Measurements from ENCODE around the gene GTF2A2. TPM values are rescaled to one million over a fixed set of nuclear protein-coding genes. Genes with fewer than 3 reads are reported as not detected.

GTF2A2 gene
- total and polyA plus RNA-seq, 2 donors (not counting 1 experiment from before 2014, with no cell fraction given) = 39.7 to 60.0 TPM

- H3K27ac ChIP-seq (ENCODE audit: low read length in 2 of 2) = no peak overlapping the region
- no peak overlapping the region for H2AFZ ChIP-seq (ENCODE audit: insufficient read depth, low read depth, low read length, poor library complexity, severe bottlenecking)
- no peaks in the 10 kb centered on the region for H4K20me1 ChIP-seq (ENCODE audit: control insufficient read depth, insufficient read depth, low read length, poor library complexity, severe bottlenecking)
- no peak overlapping the region for H3K4me3 ChIP-seq (ENCODE audit: control extremely low read depth in 1 of 5, extremely low read depth in 1 of 5, insufficient read depth in 1 of 5, low read depth in 2 of 5, low read length in 4 of 5)
- 94% methylated on average over 3 of the region's 3 CpGs for WGBS (ENCODE audit: insufficient coverage)
- H3K79me2 ChIP-seq (ENCODE audit: control insufficient read depth, insufficient read depth, low read length) = no peaks in the 10 kb centered on the region
- H3K36me3 ChIP-seq (replicated peaks in 1 of 2; ENCODE audit: control extremely low read depth in 1 of 2, control insufficient read depth in 1 of 2, extremely low read depth in 1 of 2, insufficient read depth in 2 of 2, low read length in 1 of 2) = no peaks in the 10 kb centered on the region
- ATAC-seq (ENCODE audit: low read depth) (no peak), DNase-seq (no peak)
- H3K9ac ChIP-seq (ENCODE audit: low read length) = no peak overlapping the region
- POLR2A ChIA-PET = no interaction called here
- Mint-ChIP-seq H3K9me3 (ENCODE audit: insufficient read depth) (no peaks in the 10 kb centered on the region), H3K27me3 (peaks cover 10% of the 10 kb centered on the region), H3K4me3 (no peak overlapping the region), H3K4me1 (peaks cover 6% of the 10 kb centered on the region), H3K27ac (no peak overlapping the region)
- intact Hi-C loops (cut with micrococcal nuclease) = no loop called here
- H3K4me1 ChIP-seq (ENCODE audit: control insufficient read depth in 2 of 2, insufficient read depth in 2 of 2, low read length in 2 of 2) = no peaks in the 10 kb centered on the region
- H3K27me3 ChIP-seq (replicated peaks in 1 of 4; ENCODE audit: control extremely low read depth in 1 of 4, control insufficient read depth in 3 of 4, insufficient read depth in 4 of 4, low read length in 3 of 4) = no peaks in the 10 kb centered on the region
- CTCF ChIA-PET = no interaction called here
- no peak for TF ChIP-seq EZH2 (IDR thresholded peaks at IDR 0.05; ENCODE audit: borderline replicate concordance, insufficient read depth, low read depth, low read length, poor library complexity, severe bottlenecking)
- no peak for TF ChIP-seq CTCF (IDR thresholded peaks at IDR 0.05)
- H3K9me3 ChIP-seq (ENCODE audit: control extremely low read depth in 1 of 3, control insufficient read depth in 2 of 3, insufficient read depth in 1 of 3, low read length in 2 of 3) = no peaks in the 10 kb centered on the region
- no peak overlapping the region for H3K4me2 ChIP-seq (replicated peaks; ENCODE audit: low read depth, low read length, poor library complexity, severe bottlenecking)
These were observed 62.8 kb downstream of the GTF2A2 start for GRCh38 chr15:59594493-59594942.

GRCh38 chr15:59591356-59591755 lies 66.0 kb downstream of the GTF2A2 start:
- Histone ChIP-seq H3K9me3 (ENCODE audit: control extremely low read depth in 1 of 3, control insufficient read depth in 2 of 3, insufficient read depth in 1 of 3, low read length in 2 of 3) (no peaks in the 10 kb centered on the region), H3K27ac (ENCODE audit: low read length in 2 of 2) (no peak overlapping the region), H3K9ac (ENCODE audit: low read length) (no peak overlapping the region), H3K27me3 (replicated peaks in 1 of 4; ENCODE audit: control extremely low read depth in 1 of 4, control insufficient read depth in 3 of 4, insufficient read depth in 4 of 4, low read length in 3 of 4) (peaks cover 0 to 2% (median 0%) of the 10 kb centered on the region in 4 experiments), H2AFZ (ENCODE audit: insufficient read depth, low read depth, low read length, poor library complexity, severe bottlenecking) (no peak overlapping the region), H3K4me2 (replicated peaks; ENCODE audit: low read depth, low read length, poor library complexity, severe bottlenecking) (no peak overlapping the region), H3K79me2 (ENCODE audit: control insufficient read depth, insufficient read depth, low read length) (no peaks in the 10 kb centered on the region), H3K4me1 (ENCODE audit: control insufficient read depth in 2 of 2, insufficient read depth in 2 of 2, low read length in 2 of 2) (no peaks in the 10 kb centered on the region), H3K36me3 (replicated peaks in 1 of 2; ENCODE audit: control extremely low read depth in 1 of 2, control insufficient read depth in 1 of 2, extremely low read depth in 1 of 2, insufficient read depth in 2 of 2, low read length in 1 of 2) (no peaks in the 10 kb centered on the region), H3K4me3 (ENCODE audit: control extremely low read depth in 1 of 5, extremely low read depth in 1 of 5, insufficient read depth in 1 of 5, low read depth in 2 of 5, low read length in 4 of 5) (no peak overlapping the region), H4K20me1 (ENCODE audit: control insufficient read depth, insufficient read depth, low read length, poor library complexity, severe bottlenecking) (no peaks in the 10 kb centered on the region)
- ChIA-PET CTCF (interaction anchor here (0.6 kb wide), 1 partner anchor 45 kb away, joined by 3 read pairs; no protein-coding TSS in a partner anchor), POLR2A (interaction anchor here (0.7 kb wide), 1 partner anchor 17 kb away, joined by 3 read pairs; no protein-coding TSS in a partner anchor)
- no peak for ATAC-seq (ENCODE audit: low read depth)
- no peak for TF ChIP-seq EZH2 (IDR thresholded peaks at IDR 0.05; ENCODE audit: borderline replicate concordance, insufficient read depth, low read depth, low read length, poor library complexity, severe bottlenecking)
- no peak for TF ChIP-seq CTCF (IDR thresholded peaks at IDR 0.05)
- Mint-ChIP-seq H3K27ac (no peak overlapping the region), H3K9me3 (ENCODE audit: insufficient read depth) (no peaks in the 10 kb centered on the region), H3K4me3 (no peak overlapping the region), H3K4me1 (peaks cover 6% of the 10 kb centered on the region), H3K27me3 (peaks cover 12% of the 10 kb centered on the region)
- intact Hi-C loops (cut with micrococcal nuclease) = no loop called here
- WGBS (ENCODE audit: insufficient coverage) = no CpG with 5 or more reads among the region's 2 CpGs
- DNase-seq = no peak

Data from B cell (primary cell).